Keratinocyte (primary cell): ENCODE data around the gene ACTN2. TPM values are rescaled to one million over a fixed set of nuclear protein-coding genes. Genes with fewer than 3 reads are reported as not detected.

Experiments used
- DNase-seq: peaks from one replicate; pipeline ENCODE4 v3.0.0-alpha.2; 2011; ENCODE audit warnings: low read depth, missing footprints, low spot score
- FAIRE-seq: peaks from 2 replicates; lab custom pipeline; 2011; peaks lifted over from hg19 to GRCh38; lab: Jason Lieb, UNC
- H2AFZ ChIP-seq: 2 replicates; pipeline ENCODE4 v1.6.0; 2012; ENCODE audit warnings: low read length, control low read depth, inconsistent platforms; ENCODE audit not compliant: control insufficient read depth
- H3K27ac ChIP-seq: 2 replicates; pipeline ENCODE4 v1.5.1; 2011; ENCODE audit warnings: low read length; ENCODE audit not compliant: control insufficient read depth, insufficient read depth
- H3K27me3 ChIP-seq: 3 replicates; pipeline ENCODE4 v1.6.0; 2011; ENCODE audit warnings: low read length; ENCODE audit not compliant: control insufficient read depth, insufficient read depth; ENCODE audit errors: extremely low read depth
- H3K36me3 ChIP-seq, 2 experiments: 2 replicates in 1 of 2; 3 replicates in 1 of 2; pipeline ENCODE4 v1.5.1; 2011; ENCODE audit warnings: low read length in 2 of 2, mild to moderate bottlenecking in 1 of 2; ENCODE audit not compliant: control insufficient read depth in 2 of 2, insufficient read depth in 2 of 2; ENCODE audit errors: extremely low read depth in 1 of 2
- H3K4me1 ChIP-seq: 3 replicates; pipeline ENCODE4 v1.5.1; 2011; ENCODE audit warnings: low read length; ENCODE audit not compliant: control insufficient read depth, insufficient read depth; ENCODE audit errors: extremely low read depth
- H3K4me2 ChIP-seq: 3 replicates; pipeline ENCODE4 v1.6.0; 2011; ENCODE audit warnings: low read depth, low read length; ENCODE audit not compliant: control insufficient read depth, insufficient read depth; ENCODE audit errors: extremely low read depth
- H3K4me3 ChIP-seq, 3 experiments: fragments of 200-600 bp in 1 of 3; sonication (generic) in 1 of 3; 2 replicates in 2 of 3; 3 replicates in 1 of 3; pipeline ENCODE4 v1.5.1; 2011 to 2016; ENCODE audit warnings: low read length in 3 of 3, mild to moderate bottlenecking in 3 of 3, control low read depth in 2 of 3, inconsistent platforms in 1 of 3, low read depth in 1 of 3, mixed read lengths in 1 of 3, mixed run types in 1 of 3, moderate library complexity in 1 of 3; ENCODE audit not compliant: control insufficient read depth in 2 of 3, insufficient read depth in 2 of 3; ENCODE audit errors: extremely low read depth in 1 of 3
- H3K79me2 ChIP-seq: 2 replicates; pipeline ENCODE4 v1.6.0; 2012; ENCODE audit warnings: low read length; ENCODE audit not compliant: control insufficient read depth, insufficient read depth
- H3K9ac ChIP-seq: 3 replicates; pipeline ENCODE4 v1.6.0; 2011; ENCODE audit warnings: low read length; ENCODE audit not compliant: control insufficient read depth, insufficient read depth; ENCODE audit errors: extremely low read depth
- H3K9me1 ChIP-seq: 3 replicates; pipeline ENCODE4 v1.6.0; 2011; ENCODE audit warnings: low read length; ENCODE audit not compliant: control insufficient read depth, insufficient read depth; ENCODE audit errors: extremely low read depth
- H3K9me3 ChIP-seq: 2 replicates; pipeline ENCODE4 v1.5.1; 2012; ENCODE audit warnings: low read depth, low read length; ENCODE audit not compliant: control insufficient read depth
- H4K20me1 ChIP-seq: 3 replicates; pipeline ENCODE4 v1.6.0; 2011; ENCODE audit warnings: low read length; ENCODE audit not compliant: control insufficient read depth, insufficient read depth; ENCODE audit errors: extremely low read depth
- CTCF ChIP-seq, 3 experiments: IDR thresholded peaks in 1 of 3; conservative IDR thresholded peaks in 1 of 3; optimal IDR thresholded peaks in 1 of 3; 2 replicates in 2 of 3; 3 replicates in 1 of 3; pipeline versions ENCODE3 to v1.5.1; 2011; ENCODE audit warnings: low read length in 3 of 3, mild to moderate bottlenecking in 3 of 3, moderate library complexity in 2 of 3, control low read depth in 1 of 3, inconsistent platforms in 1 of 3; ENCODE audit not compliant: insufficient read depth in 2 of 3; ENCODE audit errors: extremely low read depth in 1 of 3
- EZH2 ChIP-seq: IDR thresholded peaks from one replicate; pipeline ENCODE4 v1.6.1; 2012; ENCODE audit warnings: inconsistent platforms, mild to moderate bottlenecking, low read length, moderate library complexity
- dilution Hi-C: fragments of 300-500 bp; cut with MboI; formaldehyde crosslinking; loops from one replicate; pipeline ENCODE4 v1.7.0; 2020; ENCODE audit warnings: low sequenced_read_pairs; ENCODE audit not compliant: extremely low pct_ligation_motif_present
- polyA plus RNA-seq, 5 experiments: library from polyadenylated mRNA; depleted of rRNA in 3 of 5; stranded (reverse) in 3 of 5; stranded (forward) in 1 of 5; unstranded in 1 of 5; fragments of >200 nt; gene quantifications; 1 replicate in 1 of 5; 2 replicates in 3 of 5; 3 replicates in 1 of 5; pipeline versions ENCODE4 v1.2.1 to v1.2.3, GENCODE V29; 2011 to 2012; ENCODE audit warnings: missing spikeins in 2 of 5, low read depth in 1 of 5, low replicate concordance in 1 of 5

The ACTN2 gene
- polyA plus RNA-seq, 1 donor (not counting 4 experiments of a cell fraction or from before 2014, with no cell fraction given) = not detected

- dilution Hi-C loops = no loop called here
- no peak for FAIRE-seq
Measured at GRCh38 chr1:236760480-236760879, 74.2 kb downstream of the ACTN2 start.

GRCh38 chr1:236760986-236761385 is 74.7 kb downstream of the ACTN2 start:
- H3K4me3 ChIP-seq = no peak overlapping the region
- no peak for FAIRE-seq
- no peak overlapping the region for H3K4me2 ChIP-seq
- H4K20me1 ChIP-seq = no peaks in the 10 kb centered on the region
- no peaks in the 10 kb centered on the region for H3K79me2 ChIP-seq
- no peak overlapping the region for H3K27ac ChIP-seq
- no peaks in the 10 kb centered on the region for H3K27me3 ChIP-seq
- dilution Hi-C loops = no loop called here
- H3K9me1 ChIP-seq = no peaks in the 10 kb centered on the region
- H3K9ac ChIP-seq = no peak overlapping the region
- no peak for DNase-seq
- H3K4me1 ChIP-seq = no peaks in the 10 kb centered on the region
- TF ChIP-seq CTCF (optimal IDR thresholded peaks at IDR 0.05 in 1 of 3, IDR thresholded peaks at IDR 0.05 in 1 of 3, conservative IDR thresholded peaks at IDR 0.05 in 1 of 3; ENCODE audit: extremely low read depth in 1 of 3, insufficient read depth in 2 of 3, low read length in 3 of 3) = no peak
- no peak for TF ChIP-seq EZH2
- H3K9me3 ChIP-seq = no peaks in the 10 kb centered on the region
- no peaks in the 10 kb centered on the region for H3K36me3 ChIP-seq
- H2AFZ ChIP-seq = peak overlapping the region; percentile 62

More at GRCh38 chr1:236760480-236760879, 74.2 kb downstream of the ACTN2 start:
- no peak overlapping the region for H3K9ac ChIP-seq
- no peak for DNase-seq
- no peak overlapping the region for H3K27ac ChIP-seq
- H3K4me3 ChIP-seq = no peak overlapping the region
- H3K9me1 ChIP-seq = no peaks in the 10 kb centered on the region
- no peaks in the 10 kb centered on the region for H4K20me1 ChIP-seq
- H3K27me3 ChIP-seq = no peaks in the 10 kb centered on the region
- H3K4me1 ChIP-seq = no peaks in the 10 kb centered on the region
- TF ChIP-seq CTCF (optimal IDR thresholded peaks at IDR 0.05 in 1 of 3, IDR thresholded peaks at IDR 0.05 in 1 of 3, conservative IDR thresholded peaks at IDR 0.05 in 1 of 3; ENCODE audit: extremely low read depth in 1 of 3, insufficient read depth in 2 of 3, low read length in 3 of 3) (no peak), EZH2 (no peak)
- no peaks in the 10 kb centered on the region for H3K79me2 ChIP-seq
- no peak overlapping the region for H3K4me2 ChIP-seq
- H2AFZ ChIP-seq = no peak overlapping the region
- H3K36me3 ChIP-seq = no peaks in the 10 kb centered on the region
- H3K9me3 ChIP-seq = no peaks in the 10 kb centered on the region
